Stomach (tissue), 9 donors: ENCODE results near the gene WIZ. TPM values are rescaled to one million over a fixed set of nuclear protein-coding genes. Genes with fewer than 3 reads are reported as not detected.

Experiments
- DNase-seq, 2 donors: peaks; one replicate each; pipeline versions ENCODE4 v3.0.0 to v3.0.0-alpha.2; 2013 to 2019
- H3K27ac ChIP-seq, 5 donors: fragments of 200-600 bp in 4 of 5; sonication (generic) in 4 of 5; one replicate each; pipeline ENCODE4 v1.5.1; 2013 to 2019; ENCODE audit warnings: mild to moderate bottlenecking in 1 of 5, moderate library complexity in 1 of 5
- H3K27me3 ChIP-seq, 3 donors: fragments of 200-600 bp; sonication (generic); one replicate each; pipeline ENCODE4 v1.5.1; 2017 to 2019; ENCODE audit warnings: mixed run types in 1 of 3
- H3K36me3 ChIP-seq, 4 donors: fragments of 200-600 bp; sonication (generic); 1 replicate in 3 of 4; 2 replicates in 1 of 4; pipeline ENCODE4 v1.5.1; 2016 to 2019
- H3K4me1 ChIP-seq, 4 donors: fragments of 200-600 bp; sonication (generic); one replicate each; pipeline ENCODE4 v1.5.1; 2016 to 2019
- H3K4me3 ChIP-seq, 4 donors: fragments of 200-600 bp; sonication (generic) in 3 of 4; one replicate each; pipeline ENCODE4 v1.5.1; 2016 to 2019; ENCODE audit warnings: mild to moderate bottlenecking in 1 of 4
- H3K9me3 ChIP-seq, 4 donors: fragments of 200-600 bp; sonication (generic); one replicate each; pipeline ENCODE4 v1.5.1; 2016 to 2019
- EP300 ChIP-seq: sonication (generic); formaldehyde crosslinking; IDR thresholded peaks from one replicate; pipeline ENCODE4 v1.6.1; 2017; ENCODE audit warnings: antibody characterized with exemption
- POLR2A ChIP-seq, 4 donors: fragments of 450-650 bp; IDR thresholded peaks; one replicate each; pipeline ENCODE4 v1.6.1; 2016; ENCODE audit warnings: antibody characterized with exemption in 4 of 4, control low read depth in 2 of 4, mild to moderate bottlenecking in 1 of 4, moderate library complexity in 1 of 4
- POLR2AphosphoS5 ChIP-seq, 3 donors: sonication (generic); formaldehyde crosslinking; IDR thresholded peaks; one replicate each; pipeline ENCODE4 v1.6.1; 2016; ENCODE audit warnings: antibody characterized with exemption in 3 of 3
- WGBS, 5 donors: extraction: QIAGEN DNeasy Blood & Tissue Kit in 3 of 5; methylation state at CpG; one replicate each; pipeline versions ENCODE4 v1.1.5 to v1.1.7; 2013 to 2018; 5-methylcytosine and 5-hydroxymethylcytosine counted together
- intact Hi-C: fragments of 100-400 bp; cut with DNase I; formaldehyde crosslinking; loops from one replicate; pipeline ENCODE4 v1.15.1; 2023; ENCODE audit warnings: low total_unique reads
- polyA plus RNA-seq, 3 donors: library from polyadenylated mRNA; stranded (reverse); fragments of 200-250 nt; gene quantifications; one replicate each; pipeline ENCODE4 v1.2.3, GENCODE V29; 2013
- total RNA-seq, 5 donors: library from RNA; depleted of rRNA; stranded (reverse); fragments of >200 nt; gene quantifications; one replicate each; pipeline versions ENCODE4 v1.1.0 to v1.2.3, GENCODE V29; 2014 to 2016
- TF ChIP-seq, protein P1 (sequence below), 7 experiments: fragments of 450-650 bp in 4 of 7; fragments of 200-600 bp in 3 of 7; sonication (generic) in 3 of 7; IDR thresholded peaks; one replicate each; pipeline ENCODE4 v1.5.1; 2016 to 2019; ENCODE audit warnings: antibody characterized with exemption in 7 of 7, control low read depth in 2 of 7, mild to moderate bottlenecking in 1 of 7
- donor health status: healthy with polysubstance abuse.
- donor health status: Bipolar disorder and iron deficiency.
- donor health status: healthy.

Gene WIZ
- total and polyA plus RNA-seq, 8 donors, result 13.9 to 124 (median 18.3) TPM

DNA sequence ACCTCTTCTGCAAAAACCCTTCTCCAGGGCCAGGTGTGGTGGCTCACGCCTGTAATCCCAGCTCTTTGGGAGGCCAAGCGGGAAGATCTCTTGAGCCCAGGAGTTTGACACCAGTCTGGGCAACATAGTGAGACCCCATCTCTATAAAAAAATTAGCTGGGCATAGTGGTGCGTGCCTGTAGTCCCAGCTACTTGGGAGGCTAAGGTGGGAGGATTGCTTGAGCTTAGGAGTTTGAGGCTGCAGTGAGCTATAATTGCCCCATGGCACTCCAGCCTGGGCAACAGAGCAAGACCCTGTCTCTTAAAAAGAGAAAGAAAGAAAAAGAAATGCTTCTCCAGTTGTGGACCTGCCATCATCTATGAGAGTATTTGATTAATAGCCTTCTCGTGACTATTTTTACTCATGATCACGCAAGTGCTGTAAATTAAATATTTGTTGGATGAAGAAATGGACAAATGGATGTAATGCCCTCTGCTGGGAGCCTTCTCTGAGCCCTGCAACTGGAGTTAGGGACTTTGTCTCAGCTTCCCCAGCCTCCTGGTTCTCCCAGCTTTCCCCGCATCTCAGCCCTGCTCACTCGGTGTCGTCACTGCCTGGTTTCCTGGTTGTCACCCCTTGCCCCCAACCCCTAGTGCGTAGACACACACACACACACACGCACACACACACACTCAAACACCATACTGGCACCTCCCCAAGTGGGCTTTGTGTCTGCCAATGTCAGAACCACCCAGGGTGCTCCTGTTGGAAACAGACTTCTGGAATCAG, 12.2 kb downstream of the WIZ start:
- Histone ChIP-seq H3K36me3 (peaks cover 0 to 32% (median 9%) of the 10 kb centered on the region in 4 donors), H3K4me1 (peaks cover 4 to 33% (median 27%) of the 10 kb centered on the region in 4 donors), H3K4me3 (no peak overlapping the region), H3K27me3 (no peaks in the 10 kb centered on the region), H3K27ac (peak overlapping the region in 4 of 5 donors; percentile 41 to 73 (median 56)), H3K9me3 (no peaks in the 10 kb centered on the region)
- intact Hi-C loops, result no loop called here
- peak; percentile 35 to 61 for DNase-seq
- 40 to 61% (median 50%) methylated on average over 10 of the region's 10 CpGs for WGBS, 5 donors
- TF ChIP-seq POLR2AphosphoS5 (IDR thresholded peaks at IDR 0.05), result peak in 2 of 3 donors; percentile 32 to 40
- TF ChIP-seq EP300, result no peak
- no peak for TF ChIP-seq POLR2A (IDR thresholded peaks at IDR 0.05)
- TF ChIP-seq, protein P1, sequence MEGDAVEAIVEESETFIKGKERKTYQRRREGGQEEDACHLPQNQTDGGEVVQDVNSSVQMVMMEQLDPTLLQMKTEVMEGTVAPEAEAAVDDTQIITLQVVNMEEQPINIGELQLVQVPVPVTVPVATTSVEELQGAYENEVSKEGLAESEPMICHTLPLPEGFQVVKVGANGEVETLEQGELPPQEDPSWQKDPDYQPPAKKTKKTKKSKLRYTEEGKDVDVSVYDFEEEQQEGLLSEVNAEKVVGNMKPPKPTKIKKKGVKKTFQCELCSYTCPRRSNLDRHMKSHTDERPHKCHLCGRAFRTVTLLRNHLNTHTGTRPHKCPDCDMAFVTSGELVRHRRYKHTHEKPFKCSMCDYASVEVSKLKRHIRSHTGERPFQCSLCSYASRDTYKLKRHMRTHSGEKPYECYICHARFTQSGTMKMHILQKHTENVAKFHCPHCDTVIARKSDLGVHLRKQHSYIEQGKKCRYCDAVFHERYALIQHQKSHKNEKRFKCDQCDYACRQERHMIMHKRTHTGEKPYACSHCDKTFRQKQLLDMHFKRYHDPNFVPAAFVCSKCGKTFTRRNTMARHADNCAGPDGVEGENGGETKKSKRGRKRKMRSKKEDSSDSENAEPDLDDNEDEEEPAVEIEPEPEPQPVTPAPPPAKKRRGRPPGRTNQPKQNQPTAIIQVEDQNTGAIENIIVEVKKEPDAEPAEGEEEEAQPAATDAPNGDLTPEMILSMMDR (IDR thresholded peaks at IDR 0.05), result peak in 2 of 7 experiments; percentile 4 to 37

DNA sequence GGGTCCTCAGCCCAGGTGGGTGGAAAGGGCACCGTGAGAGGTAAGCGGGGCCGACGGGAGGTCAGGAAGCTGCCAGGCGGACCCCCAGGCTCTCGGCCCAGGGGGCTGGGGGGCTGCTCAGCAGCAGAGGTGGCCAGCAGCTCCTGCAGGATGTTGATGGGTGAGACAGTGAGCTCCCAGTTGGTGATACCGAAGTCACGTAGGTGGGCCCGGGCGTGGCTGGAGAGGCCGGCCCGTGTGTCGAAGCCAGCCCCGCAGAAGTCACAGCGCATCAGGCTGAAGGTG, 13.0 kb downstream of the WIZ start:
- Histone ChIP-seq H3K4me1 (peaks cover 5 to 35% (median 30%) of the 10 kb centered on the region in 4 donors), H3K27ac (peak overlapping the region in 3 of 5 donors; percentile 17 to 73 (median 53)), H3K4me3 (no peak overlapping the region), H3K9me3 (no peaks in the 10 kb centered on the region), H3K27me3 (no peaks in the 10 kb centered on the region), H3K36me3 (peaks cover 0 to 32% (median 9%) of the 10 kb centered on the region in 4 donors)
- TF ChIP-seq, protein P1 (IDR thresholded peaks at IDR 0.05), result no peak
- TF ChIP-seq POLR2AphosphoS5 (IDR thresholded peaks at IDR 0.05), result no peak
- no peak for TF ChIP-seq EP300
- WGBS, 5 donors, result 82 to 95% (median 90%) methylated on average over 9 to 15 of the region's 15 CpGs
- intact Hi-C loops, result no loop called here
- no peak for DNase-seq

DNA sequence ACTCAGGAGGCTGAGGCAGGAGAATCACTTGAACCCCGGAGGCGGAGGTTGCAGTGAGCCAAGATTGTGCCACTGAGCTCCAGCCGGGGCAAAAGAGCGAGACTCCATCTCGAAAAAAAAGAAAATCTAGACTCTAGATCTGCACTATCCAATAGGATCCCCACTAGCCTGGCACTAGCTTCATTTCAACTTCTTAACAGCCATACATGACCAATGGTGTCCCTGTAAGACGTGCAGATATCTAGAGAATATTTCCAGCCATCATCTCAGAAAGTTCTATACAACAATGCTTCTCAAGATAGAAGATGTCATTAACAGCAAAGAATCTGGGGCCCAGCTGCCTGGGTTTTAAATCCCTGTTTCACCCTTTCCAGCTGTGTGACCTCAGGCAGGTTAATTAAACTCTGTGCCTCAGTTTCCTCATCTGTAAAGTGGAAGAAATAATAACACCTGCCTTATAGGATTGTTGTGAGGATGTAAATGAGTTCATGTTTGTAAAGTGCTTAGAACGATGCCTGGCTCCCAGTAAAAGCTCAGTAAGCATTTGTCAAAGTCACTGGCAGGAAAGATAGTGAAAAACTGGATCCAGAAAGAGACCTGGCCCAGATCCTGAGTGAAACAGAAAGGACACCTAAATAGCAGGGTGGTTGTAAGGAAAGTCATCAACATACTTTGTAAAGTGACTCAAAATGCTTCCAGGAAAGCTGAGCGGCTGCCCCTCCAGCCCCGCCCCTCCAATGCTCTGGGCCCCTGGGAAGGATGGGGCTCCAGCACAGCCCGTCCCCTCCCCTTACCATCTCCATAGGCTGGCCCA, 13.5 kb downstream of the WIZ start:
- intact Hi-C loops, result no loop called here
- peaks cover 11 to 41% (median 35%) of the 10 kb centered on the region in 4 donors for H3K4me1 ChIP-seq
- TF ChIP-seq EP300 (no peak), POLR2A (IDR thresholded peaks at IDR 0.05) (no peak), POLR2AphosphoS5 (IDR thresholded peaks at IDR 0.05) (no peak)
- TF ChIP-seq, protein P1 (IDR thresholded peaks at IDR 0.05), result no peak
- no peaks in the 10 kb centered on the region for H3K9me3 ChIP-seq
- H3K27ac ChIP-seq, result peak overlapping the region in 2 of 5 donors; percentile 17 to 73
- H3K27me3 ChIP-seq, result no peaks in the 10 kb centered on the region
- H3K4me3 ChIP-seq, result no peak overlapping the region
- H3K36me3 ChIP-seq, result peaks cover 0 to 32% (median 9%) of the 10 kb centered on the region in 4 donors
- DNase-seq, result no peak
- WGBS, 5 donors, result 83 to 94% (median 89%) methylated on average over 10 of the region's 10 CpGs

DNA sequence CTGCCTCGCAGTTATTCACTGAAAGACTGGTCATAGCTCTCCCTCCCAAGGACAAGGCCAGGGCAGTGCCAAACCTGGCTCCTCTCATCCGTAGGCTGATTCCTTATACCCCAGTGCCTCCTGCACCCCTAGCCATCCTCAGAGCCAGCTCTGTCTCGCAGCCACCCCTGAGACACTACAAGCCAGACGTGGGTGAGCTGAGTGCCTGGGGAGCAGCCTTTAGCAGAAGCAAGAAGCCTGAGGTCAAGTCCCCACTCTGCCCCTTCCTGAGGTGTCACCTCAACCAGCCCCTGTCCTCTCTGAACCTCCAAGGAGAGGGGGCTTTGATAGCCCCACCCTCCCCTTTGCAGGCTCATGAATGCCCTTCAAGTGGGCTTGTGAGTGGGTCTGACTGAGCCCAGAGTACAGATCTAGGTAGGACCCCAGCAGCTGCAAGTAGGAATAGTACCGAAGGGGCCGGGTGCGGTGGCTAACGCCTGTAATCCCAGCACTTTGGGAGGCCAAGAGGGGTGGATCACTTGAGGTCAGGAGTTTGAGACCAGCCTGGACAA, 16.2 kb downstream of the WIZ start:
- 60 to 67% (median 63%) methylated on average over 8 of the region's 8 CpGs for WGBS, 5 donors

More for the DNA sequence above, 16.2 kb downstream of the WIZ start:
- no peak for DNase-seq
- intact Hi-C loops, result no loop called here
- Histone ChIP-seq H3K9me3 (no peaks in the 10 kb centered on the region), H3K4me3 (peak overlapping the region; percentile 90 to 99 (median 93)), H3K4me1 (peaks cover 27 to 66% (median 57%) of the 10 kb centered on the region in 4 donors), H3K27me3 (no peaks in the 10 kb centered on the region), H3K36me3 (peaks cover 0 to 29% (median 17%) of the 10 kb centered on the region in 4 donors), H3K27ac (peak overlapping the region in 4 of 5 donors; percentile 88 to 93 (median 90))
- TF ChIP-seq POLR2A (IDR thresholded peaks at IDR 0.05) (no peak), POLR2AphosphoS5 (IDR thresholded peaks at IDR 0.05) (no peak), EP300 (no peak)
- TF ChIP-seq, protein P1 (IDR thresholded peaks at IDR 0.05), result no peak
